ACC112 (cell line): ENCODE results near the gene FRS2.

ENCODE experiments used
- H2AFZ ChIP-seq: fragments of 200-600 bp; sonication (generic); one replicate; pipeline ENCODE4 v1.6.0; 2017; ENCODE audit warnings: antibody characterized with exemption, low read length; ENCODE audit not compliant: unreplicated experiment
- H3K27ac ChIP-seq: fragments of 200-600 bp; sonication (generic); 2 replicates; pipeline ENCODE4 v1.5.1; 2014; ENCODE audit warnings: low read depth, mild to moderate bottlenecking, antibody characterized with exemption, low read length, moderate library complexity
- H3K27me3 ChIP-seq: fragments of 200-600 bp; sonication (generic); 2 replicates; pipeline ENCODE4 v1.6.1; 2014; ENCODE audit warnings: mild to moderate bottlenecking, antibody characterized with exemption, low read length, moderate library complexity, mixed read lengths; ENCODE audit not compliant: insufficient read depth
- H3K36me3 ChIP-seq: fragments of 200-600 bp; sonication (generic); 2 replicates; pipeline ENCODE4 v1.6.1; 2016; ENCODE audit warnings: mild to moderate bottlenecking, antibody characterized with exemption, low read length, moderate library complexity, mixed read lengths; ENCODE audit not compliant: insufficient read depth
- H3K4me1 ChIP-seq: fragments of 200-600 bp; sonication (generic); one replicate; pipeline ENCODE4 v1.6.1; 2016; ENCODE audit warnings: low read length, mixed read lengths; ENCODE audit not compliant: insufficient read depth, unreplicated experiment, control insufficient read depth
- H3K4me3 ChIP-seq: fragments of 200-600 bp; sonication (generic); 2 replicates; pipeline ENCODE4 v1.5.1; 2014; ENCODE audit warnings: mild to moderate bottlenecking, low read depth, low read length
- H3K79me2 ChIP-seq: fragments of 200-600 bp; sonication (generic); one replicate; pipeline ENCODE4 v1.6.0; 2016; ENCODE audit warnings: low read length; ENCODE audit not compliant: control insufficient read depth, unreplicated experiment, insufficient read depth

Gene FRS2

GRCh38 chr12:69524755-69525469 lies 54.7 kb downstream of the FRS2 start:
- 0 out of 2 replicates have a peak, but pooled peaks cover 10% of the 10 kb centered on the region for H3K36me3 ChIP-seq
- no peaks in the 10 kb centered on the region for H3K27me3 ChIP-seq
- H2AFZ ChIP-seq = no peak overlapping the region
- peaks cover 87% of the 10 kb centered on the region for H3K79me2 ChIP-seq
- H3K4me3 ChIP-seq = no peak overlapping the region; the same call in 1 of the 2 replicates
- H3K27ac ChIP-seq = peak overlapping the region; percentile 37
- peaks cover 37% of the 10 kb centered on the region for H3K4me1 ChIP-seq

GRCh38 chr12:69527506-69528272 lies 57.5 kb downstream of the FRS2 start:
- Histone ChIP-seq H3K79me2 (peaks cover 63% of the 10 kb centered on the region), H3K27ac (peak overlapping the region; percentile 75), H3K4me3 (peak overlapping the region; percentile 9), H2AFZ (no peak overlapping the region), H3K27me3 (no peaks in the 10 kb centered on the region), H3K36me3 (0 out of 2 replicates have a peak, but pooled peaks cover 7% of the 10 kb centered on the region), H3K4me1 (peaks cover 37% of the 10 kb centered on the region)

- Histone ChIP-seq H3K79me2 (peaks cover 49% of the 10 kb centered on the region), H3K27me3 (no peaks in the 10 kb centered on the region), H3K27ac (peak overlapping the region; percentile 75), H3K4me1 (peaks cover 42% of the 10 kb centered on the region), H3K36me3 (no peaks in the 10 kb centered on the region), H3K4me3 (no peak overlapping the region), H2AFZ (no peak overlapping the region)
Measured at GRCh38 chr12:69529021-69529420, 58.8 kb downstream of the FRS2 start.

GRCh38 chr12:69533844-69534243 lies 63.7 kb downstream of the FRS2 start:
- Histone ChIP-seq H2AFZ (no peak overlapping the region), H3K79me2 (peaks cover 31% of the 10 kb centered on the region), H3K27me3 (no peaks in the 10 kb centered on the region), H3K4me1 (peaks cover 20% of the 10 kb centered on the region), H3K36me3 (no peaks in the 10 kb centered on the region), H3K4me3 (no peak overlapping the region), H3K27ac (peak overlapping the region; percentile 88)

GRCh38 chr12:69534389-69534822 lies 64.2 kb downstream of the FRS2 start:
- H3K4me1 ChIP-seq = peaks cover 17% of the 10 kb centered on the region
- H3K79me2 ChIP-seq = peaks cover 27% of the 10 kb centered on the region

GRCh38 chr12:69540987-69541386 lies 70.8 kb downstream of the FRS2 start:
- peaks cover 15% of the 10 kb centered on the region for H3K79me2 ChIP-seq
- H3K36me3 ChIP-seq = peaks cover 12% of the 10 kb centered on the region
- peaks cover 7% of the 10 kb centered on the region for H3K4me1 ChIP-seq
- peak overlapping the region; percentile 4; the same call in 1 of the 2 replicates for H3K27ac ChIP-seq
- no peak overlapping the region for H3K4me3 ChIP-seq
- no peak overlapping the region for H2AFZ ChIP-seq
- H3K27me3 ChIP-seq = no peaks in the 10 kb centered on the region

More at GRCh38 chr12:69534389-69534822, 64.2 kb downstream of the FRS2 start:
- Histone ChIP-seq H2AFZ (no peak overlapping the region), H3K27ac (peak overlapping the region; percentile 88), H3K36me3 (no peaks in the 10 kb centered on the region), H3K27me3 (no peaks in the 10 kb centered on the region), H3K4me3 (no peak overlapping the region)

- no peak overlapping the region for H3K27ac ChIP-seq
- peaks cover 12% of the 10 kb centered on the region for H3K36me3 ChIP-seq
- no peak overlapping the region for H2AFZ ChIP-seq
- no peaks in the 10 kb centered on the region for H3K79me2 ChIP-seq
- H3K4me3 ChIP-seq = no peak overlapping the region
- no peaks in the 10 kb centered on the region for H3K27me3 ChIP-seq
- peaks cover 7% of the 10 kb centered on the region for H3K4me1 ChIP-seq
Measured at GRCh38 chr12:69544087-69544486, 73.9 kb downstream of the FRS2 start.

- H3K4me3 ChIP-seq = no peak overlapping the region
- no peaks in the 10 kb centered on the region for H3K79me2 ChIP-seq
- no peak overlapping the region for H3K27ac ChIP-seq
- H3K36me3 ChIP-seq = peaks cover 12% of the 10 kb centered on the region
- H3K4me1 ChIP-seq = peaks cover 7% of the 10 kb centered on the region
- H2AFZ ChIP-seq = no peak overlapping the region
- no peaks in the 10 kb centered on the region for H3K27me3 ChIP-seq
Measured at GRCh38 chr12:69545081-69545480, 74.9 kb downstream of the FRS2 start.

- peaks cover 12% of the 10 kb centered on the region for H3K36me3 ChIP-seq
- H3K79me2 ChIP-seq = no peaks in the 10 kb centered on the region
- no peaks in the 10 kb centered on the region for H3K4me1 ChIP-seq
Measured at GRCh38 chr12:69546693-69547438, 76.7 kb downstream of the FRS2 start.

GRCh38 chr12:69548687-69549086 lies 78.5 kb downstream of the FRS2 start:
- Histone ChIP-seq H2AFZ (no peak overlapping the region), H3K4me1 (peaks cover 4% of the 10 kb centered on the region), H3K36me3 (peaks cover 2% of the 10 kb centered on the region; the same call in 1 of the 2 replicates), H3K27me3 (no peaks in the 10 kb centered on the region), H3K4me3 (no peak overlapping the region), H3K27ac (no peak overlapping the region), H3K79me2 (peaks cover 4% of the 10 kb centered on the region)

More at GRCh38 chr12:69546693-69547438, 76.7 kb downstream of the FRS2 start:
- Histone ChIP-seq H3K4me3 (no peak overlapping the region), H3K27me3 (no peaks in the 10 kb centered on the region), H2AFZ (no peak overlapping the region), H3K27ac (no peak overlapping the region)
